Measurements from ENCODE around the gene ARRDC1.

- TF ChIP-seq CTCF (IDR thresholded peaks at IDR 0.05) (no peak), POLR2A (IDR thresholded peaks at IDR 0.05) (no peak)
Observed at GRCh38 chr9:137649553-137649952, 44.1 kb downstream of the ARRDC1 start.
